K562 (cell line): ENCODE results near the gene ATG4D. TPM values are rescaled to one million over a fixed set of nuclear protein-coding genes. Genes with fewer than 3 reads are reported as not detected.

Experiments
- ASH1L ChIP-seq: fragments of 450-650 bp; IDR thresholded peaks from 2 replicates; pipeline ENCODE4 v1.6.1; 2018; ENCODE audit warnings: borderline replicate concordance, mild to moderate bottlenecking, low read depth; ENCODE audit not compliant: partially characterized antibody
- BRCA1 ChIP-seq, 2 experiments: fragments of 450-650 bp in 1 of 2; sonication (generic) in 1 of 2; formaldehyde crosslinking in 1 of 2; IDR thresholded peaks; 2 replicates each; pipeline versions ENCODE4 v1.5.0 to v1.6.1; 2017 to 2020; ENCODE audit warnings: mild to moderate bottlenecking in 1 of 2, missing genetic modification reagents in 1 of 2
- CCNT2 ChIP-seq: IDR thresholded peaks from 2 replicates; pipeline ENCODE4 v1.6.1; 2011; ENCODE audit warnings: borderline replicate concordance, low read depth, mild to moderate bottlenecking, moderate library complexity, mixed read lengths, low read length; ENCODE audit not compliant: insufficient read length; ENCODE audit errors: extremely low read depth
- CEBPG ChIP-seq, 3 experiments: fragments of 200-800 bp in 1 of 3; sonication (Bioruptor generic) in 1 of 3; sonication (generic) in 1 of 3; formaldehyde crosslinking in 1 of 3; IDR thresholded peaks in 2 of 3; conservative IDR thresholded peaks in 1 of 3; 2 replicates each; pipeline versions ENCODE4 v1.6.1 to v1.8.0; 2016 to 2022; ENCODE audit warnings: missing compliant biosample characterization in 2 of 3, missing genetic modification characterization in 2 of 3, mild to moderate bottlenecking in 1 of 3, missing genetic modification reagents in 1 of 3
- HDAC1 ChIP-seq, 2 experiments: fragments of 450-650 bp; IDR thresholded peaks; 2 replicates each; pipeline ENCODE4 v1.6.1; 2016 to 2017; ENCODE audit warnings: inconsistent platforms in 1 of 2, mild to moderate bottlenecking in 1 of 2, moderate library complexity in 1 of 2
- IFI16 ChIP-seq: fragments of 250-450 bp; sonication (Bioruptor Pico); IDR thresholded peaks from 2 replicates; pipeline ENCODE4 v2.1.2; 2022; ENCODE audit warnings: mild to moderate bottlenecking, inconsistent platforms
- L3MBTL2 ChIP-seq: fragments of 450-650 bp; IDR thresholded peaks from 2 replicates; pipeline ENCODE4 v1.6.1; 2016; ENCODE audit warnings: mild to moderate bottlenecking, moderate library complexity
- MEIS2 ChIP-seq: fragments of 450-650 bp; IDR thresholded peaks from 2 replicates; pipeline ENCODE4 v1.6.1; 2014; ENCODE audit warnings: mild to moderate bottlenecking; ENCODE audit not compliant: partially characterized antibody
- MXI1 ChIP-seq: IDR thresholded peaks from 2 replicates; pipeline ENCODE4 v1.6.1; 2011; ENCODE audit warnings: low read depth, mild to moderate bottlenecking, improper control_type of control experiment, low read length
- NKRF ChIP-seq: fragments of 450-650 bp; IDR thresholded peaks from 2 replicates; pipeline ENCODE4 v1.6.1; 2016; ENCODE audit warnings: borderline replicate concordance
- POLR2AphosphoS2 ChIP-seq: IDR thresholded peaks from 2 replicates; pipeline ENCODE4 v1.6.1; 2012; ENCODE audit warnings: low read length, improper control_type of control experiment
- PTBP1 ChIP-seq: fragments of 200-400 bp; formaldehyde crosslinking; IDR thresholded peaks from 2 replicates; pipeline ENCODE4 v1.6.1; 2017; ENCODE audit warnings: low read depth, low read length
- SIN3A ChIP-seq, 2 experiments: fragments of 150-350 bp in 1 of 2; IDR thresholded peaks; 2 replicates each; pipeline ENCODE4 v1.6.1; 2011 to 2016; ENCODE audit warnings: borderline replicate concordance in 2 of 2, low read depth in 2 of 2, low read length in 2 of 2, mild to moderate bottlenecking in 2 of 2, moderate library complexity in 2 of 2; ENCODE audit not compliant: control insufficient read depth in 1 of 2
- TEAD4 ChIP-seq, 2 experiments: sonication (generic) in 1 of 2; formaldehyde crosslinking in 1 of 2; IDR thresholded peaks; 2 replicates each; pipeline versions ENCODE4 v1.6.1 to v1.8.0; 2012 to 2022; ENCODE audit warnings: borderline replicate concordance in 1 of 2, inconsistent platforms in 1 of 2, low read length in 1 of 2, mild to moderate bottlenecking in 1 of 2, missing genetic modification reagents in 1 of 2
- THRA ChIP-seq: fragments of 450-650 bp; IDR thresholded peaks from 2 replicates; pipeline ENCODE4 v1.6.1; 2017; ENCODE audit warnings: mild to moderate bottlenecking, moderate library complexity
- ZBTB5 ChIP-seq: fragments of 450-650 bp; IDR thresholded peaks from 2 replicates; pipeline ENCODE4 v1.6.1; 2017; ENCODE audit warnings: antibody characterized with exemption
- ZNF277 ChIP-seq: fragments of 250-450 bp; sonication (Bioruptor Pico); IDR thresholded peaks from 2 replicates; pipeline ENCODE4 v1.8.0; 2022; ENCODE audit warnings: inconsistent platforms, mild to moderate bottlenecking, moderate library complexity, borderline replicate concordance
- ZNF76 ChIP-seq: fragments of 250-450 bp; sonication (Bioruptor Pico); IDR thresholded peaks from 2 replicates; pipeline ENCODE4 v1.4.0; 2020; ENCODE audit warnings: mild to moderate bottlenecking, moderate library complexity, borderline replicate concordance
- polyA plus RNA-seq, 8 experiments: library from polyadenylated mRNA; depleted of rRNA in 4 of 8; stranded (reverse) in 5 of 8; unstranded in 3 of 8; fragments of >200 nt; fragmentation: Nextera tagmentation in 2 of 8; fragmentation: Illumina TruSeq in 1 of 8; extraction: Ambion mirVana in 2 of 8; extraction: Trizol in 1 of 8; gene quantifications; 2 replicates each; pipeline versions ENCODE4 v1.2.1 to v1.2.3, GENCODE V29; 2011 to 2014; ENCODE audit warnings: inconsistent platforms in 1 of 8, missing spikeins in 1 of 8
- total RNA-seq, 7 experiments: library from RNA; depleted of rRNA in 6 of 7; stranded (reverse); fragments of >200 nt in 6 of 7; fragmentation: Illumina TruSeq in 2 of 7; extraction: Trizol in 2 of 7; gene quantifications; 2 replicates each; pipeline versions ENCODE4 v1.2.1 to v1.2.3, GENCODE V29; 2011 to 2021; ENCODE audit warnings: low replicate concordance in 1 of 7

Gene ATG4D
- total and polyA plus RNA-seq, 9 of the 15 experiments (the other 6 are each of a cell fraction or from before 2014, with no cell fraction given), result 0.51 to 66.1 (median 22.9) TPM

GRCh38 chr19:10565567-10566407, 22.1 kb downstream of the ATG4D start, which contains the start of gene KRI1 (continued):
- TF ChIP-seq MEIS2 (peak; percentile 92), CEBPG (CRISPR knock-in tag; IDR thresholded peaks at IDR 0.05) (no peak), CEBPG (tag; conservative IDR thresholded peaks at IDR 0.05 in 1 of 2, IDR thresholded peaks at IDR 0.05 in 1 of 2) (no peak), ZNF76 (CRISPR knock-in tag) (no peak), ZBTB5 (no peak), ASH1L (no peak), HDAC1 (IDR thresholded peaks at IDR 0.05) (0 out of 4 replicates have a peak, but pooled peaks of 1 of the 2 experiments have one; percentile 38), L3MBTL2 (peak; percentile 99), TEAD4 (IDR thresholded peaks at IDR 0.05; ENCODE audit: low read length) (no peak), TEAD4 (CRISPR knock-in tag; IDR thresholded peaks at IDR 0.05; ENCODE audit: borderline replicate concordance) (no peak), ZNF277 (no peak), SIN3A (IDR thresholded peaks at IDR 0.05; ENCODE audit: borderline replicate concordance in 2 of 2, control insufficient read depth in 1 of 2, low read depth in 2 of 2, low read length in 2 of 2) (peak; percentile 77 to 84; a peak in 2 of 4 replicates), PTBP1 (no peak), CCNT2 (peak; percentile 84), POLR2AphosphoS2 (no peak), NKRF (peak; percentile 62), IFI16 (CRISPR knock-in tag) (no peak), THRA (no peak), MXI1 (no peak), BRCA1 (IDR thresholded peaks at IDR 0.05) (no peak), BRCA1 (CRISPR knock-in tag; IDR thresholded peaks at IDR 0.05) (no peak)
